ENCODE data around the gene MINDY4. TPM values are rescaled to one million over a fixed set of nuclear protein-coding genes. Genes with fewer than 3 reads are reported as not detected.

MINDY4 gene
- total and polyA plus RNA-seq, 2 of the 4 experiments (the other 2 are of a cell fraction) = 1.8 to 3.6 TPM

DNA sequence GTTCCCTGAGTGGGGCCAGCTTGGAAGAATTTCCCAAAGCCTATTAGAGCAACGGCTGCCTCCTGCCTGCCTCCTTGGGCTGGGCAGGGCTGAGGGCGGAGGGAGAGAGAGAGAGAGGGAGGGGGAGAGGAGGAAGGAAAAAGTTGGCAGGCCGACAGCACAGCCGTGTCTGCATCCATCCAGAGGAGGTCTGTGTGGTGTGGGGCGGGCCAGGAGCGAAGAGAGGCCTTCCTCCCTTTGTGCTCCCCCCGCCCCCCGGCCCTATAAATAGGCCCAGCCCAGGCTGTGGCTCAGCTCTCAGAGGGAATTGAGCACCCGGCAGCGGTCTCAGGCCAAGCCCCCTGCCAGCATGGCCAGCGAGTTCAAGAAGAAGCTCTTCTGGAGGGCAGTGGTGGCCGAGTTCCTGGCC, 140.3 kb downstream of the MINDY4 start, which contains the start of gene AQP1:
Gene AQP1, plus strand, starts transcription at position 293 of the 409 bp plus-strand sequence. Its CDS starts 57 bp downstream, at position 350.
- peaks cover 3% of the 10 kb centered on the region; the same call in 1 of the 2 replicates for H3K27me3 ChIP-seq (ENCODE audit: control insufficient read depth, insufficient read depth, low read length)
- H2BK5ac ChIP-seq (ENCODE audit: low read depth, low read length, poor library complexity, severe bottlenecking) = no peak within 1 kb of the TSS
- POLR2A ChIA-PET (ENCODE audit: unreplicated experiment) = no interaction called here
- H2AFZ ChIP-seq (replicated peaks; ENCODE audit: low read length, poor library complexity) = no peak within 1 kb of the TSS
- peak; percentile 25; the same call in 1 of the 2 replicates for ATAC-seq (ENCODE audit: low read depth)
- no peak within 1 kb of the TSS for H3K9ac ChIP-seq (ENCODE audit: low read depth, low read length)
- H2BK15ac ChIP-seq (ENCODE audit: low read depth, low read length) = no peak within 1 kb of the TSS
- H3K4me3 ChIP-seq (ENCODE audit: insufficient read depth, low read depth, low read length) = no peak within 1 kb of the TSS
- no peak within 1 kb of the TSS for H2BK20ac ChIP-seq (ENCODE audit: low read depth, low read length)
- dilution Hi-C loops (cut with HindIII; ENCODE audit: low sequenced_read_pairs, unreplicated experiment) (no loop called here), intact Hi-C loops (cut with micrococcal nuclease) (no loop called here), in situ Hi-C loops (cut with MboI; ENCODE audit: low sequenced_read_pairs) (no loop called here)
- H3K27ac ChIP-seq (ENCODE audit: insufficient read depth, low read length) = no peak within 1 kb of the TSS
- H3K23ac ChIP-seq (ENCODE audit: low read depth, low read length) = no peak within 1 kb of the TSS
- no peak within 1 kb of the TSS for H2AK9ac ChIP-seq (replicated peaks; ENCODE audit: low read depth, low read length, poor library complexity)
- no peak within 1 kb of the TSS for H4K5ac ChIP-seq (ENCODE audit: low read depth, low read length)
- H3K4ac ChIP-seq (ENCODE audit: low read depth, low read length) = peak within 1 kb of the TSS; percentile 22; the same call in 1 of the 2 replicates
- no peak within 1 kb of the TSS for H3K14ac ChIP-seq (replicated peaks; ENCODE audit: low read depth, low read length)
- BruUV-seq (replicated peaks) = no TSS peak
- peaks cover 4% of the 10 kb centered on the region; the same call in 1 of the 2 replicates for H3K9me1 ChIP-seq (ENCODE audit: insufficient read depth, low read length)
- H4K91ac ChIP-seq (ENCODE audit: insufficient read depth, low read depth, low read length) = no peak within 1 kb of the TSS
- H3K56ac ChIP-seq (ENCODE audit: extremely low read depth, insufficient read depth, low read length) = no peak within 1 kb of the TSS
- H4K20me1 ChIP-seq (ENCODE audit: insufficient read depth, low read length) = no peaks in the 10 kb centered on the region
- CTCF ChIA-PET = no interaction called here
- no peak within 1 kb of the TSS for H3K18ac ChIP-seq (ENCODE audit: low read depth, low read length)
- WGBS, 2 experiments (ENCODE audit: extremely low coverage in 2 of 2, insufficient read length in 1 of 2) = 41% methylated on average over 6 of the region's 12 CpGs; no CpG with 5 or more reads in 1 of the 2 experiments
- peaks cover 2% of the 10 kb centered on the region; the same call in 1 of the 2 replicates for H3K4me1 ChIP-seq (ENCODE audit: control insufficient read depth, insufficient read depth, low read length)
- H2AK5ac ChIP-seq (ENCODE audit: low read depth, low read length) = peak within 1 kb of the TSS; percentile 54; the same call in 1 of the 2 replicates
- H3K9me3 ChIP-seq (ENCODE audit: control insufficient read depth, insufficient read depth, low read length) = no peaks in the 10 kb centered on the region
- no peaks in the 10 kb centered on the region for H3K36me3 ChIP-seq (ENCODE audit: control insufficient read depth, insufficient read depth, low read length)
- H4K8ac ChIP-seq (ENCODE audit: low read depth in 2 of 2, low read length in 2 of 2) = no peak within 1 kb of the TSS
- TF ChIP-seq, protein P1, sequence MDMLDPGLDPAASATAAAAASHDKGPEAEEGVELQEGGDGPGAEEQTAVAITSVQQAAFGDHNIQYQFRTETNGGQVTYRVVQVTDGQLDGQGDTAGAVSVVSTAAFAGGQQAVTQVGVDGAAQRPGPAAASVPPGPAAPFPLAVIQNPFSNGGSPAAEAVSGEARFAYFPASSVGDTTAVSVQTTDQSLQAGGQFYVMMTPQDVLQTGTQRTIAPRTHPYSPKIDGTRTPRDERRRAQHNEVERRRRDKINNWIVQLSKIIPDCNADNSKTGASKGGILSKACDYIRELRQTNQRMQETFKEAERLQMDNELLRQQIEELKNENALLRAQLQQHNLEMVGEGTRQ (IDR thresholded peaks at IDR 0.05; ENCODE audit: low read depth, low read length) = no peak
- no peak within 1 kb of the TSS for H3K4me2 ChIP-seq (ENCODE audit: low read depth, low read length)
- no peak for DNase-seq
- no peak within 1 kb of the TSS for H2BK120ac ChIP-seq (ENCODE audit: low read depth, low read length)
- no peaks in the 10 kb centered on the region for H3K79me1 ChIP-seq (ENCODE audit: low read depth in 1 of 2, low read length in 2 of 2)

All from IMR-90 (cell line).